Measurements from ENCODE around the gene UBE2G2.

UBE2G2 gene

DNA sequence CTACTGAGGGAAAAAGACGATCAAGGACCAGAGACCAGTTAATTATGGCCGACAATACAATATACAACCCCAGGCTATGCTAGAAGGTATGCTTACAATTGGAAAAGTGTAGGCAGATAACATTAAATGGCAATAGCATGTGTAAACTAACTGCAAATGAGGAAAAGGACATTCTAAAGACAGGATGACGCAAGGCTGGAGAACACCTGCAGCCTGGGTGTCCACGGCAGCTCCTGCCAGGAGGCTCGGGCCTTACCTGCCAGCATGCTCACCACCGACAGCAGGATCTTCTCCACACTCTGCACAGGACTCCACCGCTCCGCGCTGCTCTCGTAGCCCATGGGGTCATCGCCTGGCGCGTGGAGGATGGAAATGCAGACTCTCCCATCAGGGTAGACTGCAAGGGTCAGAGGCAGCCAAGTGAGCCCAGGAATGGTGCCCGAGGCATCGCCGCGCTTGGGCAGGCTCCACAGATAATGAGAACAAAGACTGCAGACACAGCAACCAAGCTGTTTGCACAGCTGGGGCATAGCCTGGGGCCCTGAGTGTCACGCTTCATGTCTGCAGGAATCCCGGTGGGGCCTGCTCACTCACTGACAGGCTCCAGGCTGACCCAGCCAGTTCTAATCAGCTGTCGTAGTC, 28.2 kb downstream of the UBE2G2 start:
- DNase-seq (ENCODE audit: extremely low read depth, insufficient read length): no peak
- H3K4me3 ChIP-seq (replicated peaks; ENCODE audit: low read depth, low read length): no peak overlapping the region
- peaks cover 40% of the 10 kb centered on the region for H3K36me3 ChIP-seq (ENCODE audit: control insufficient read depth, insufficient read depth, low read length)
- no peak for TF ChIP-seq CTCF (IDR thresholded peaks at IDR 0.05; ENCODE audit: insufficient read depth, low read length, poor library complexity, severe bottlenecking)
- no peaks in the 10 kb centered on the region for H3K27me3 ChIP-seq (replicated peaks; ENCODE audit: control insufficient read depth, insufficient read depth, low read length)

GRCh38 chr21:44771896-44772525, 29.6 kb downstream of the UBE2G2 start:
- Histone ChIP-seq H3K4me3 (replicated peaks; ENCODE audit: low read depth, low read length) (no peak overlapping the region), H3K27me3 (replicated peaks; ENCODE audit: control insufficient read depth, insufficient read depth, low read length) (no peaks in the 10 kb centered on the region), H3K36me3 (ENCODE audit: control insufficient read depth, insufficient read depth, low read length) (peaks cover 44% of the 10 kb centered on the region)
- TF ChIP-seq CTCF (IDR thresholded peaks at IDR 0.05; ENCODE audit: insufficient read depth, low read length, poor library complexity, severe bottlenecking): no peak
- no peak for DNase-seq (ENCODE audit: extremely low read depth, insufficient read length)

- H3K27me3 ChIP-seq (replicated peaks; ENCODE audit: control insufficient read depth, insufficient read depth, low read length): no peaks in the 10 kb centered on the region
- no peak for TF ChIP-seq CTCF (IDR thresholded peaks at IDR 0.05; ENCODE audit: insufficient read depth, low read length, poor library complexity, severe bottlenecking)
- peaks cover 29% of the 10 kb centered on the region for H3K36me3 ChIP-seq (ENCODE audit: control insufficient read depth, insufficient read depth, low read length)
- no peak overlapping the region for H3K4me3 ChIP-seq (replicated peaks; ENCODE audit: low read depth, low read length)
- no peak for DNase-seq (ENCODE audit: extremely low read depth, insufficient read length)
Observed at GRCh38 chr21:44767834-44768831, 33.5 kb downstream of the UBE2G2 start.

DNA sequence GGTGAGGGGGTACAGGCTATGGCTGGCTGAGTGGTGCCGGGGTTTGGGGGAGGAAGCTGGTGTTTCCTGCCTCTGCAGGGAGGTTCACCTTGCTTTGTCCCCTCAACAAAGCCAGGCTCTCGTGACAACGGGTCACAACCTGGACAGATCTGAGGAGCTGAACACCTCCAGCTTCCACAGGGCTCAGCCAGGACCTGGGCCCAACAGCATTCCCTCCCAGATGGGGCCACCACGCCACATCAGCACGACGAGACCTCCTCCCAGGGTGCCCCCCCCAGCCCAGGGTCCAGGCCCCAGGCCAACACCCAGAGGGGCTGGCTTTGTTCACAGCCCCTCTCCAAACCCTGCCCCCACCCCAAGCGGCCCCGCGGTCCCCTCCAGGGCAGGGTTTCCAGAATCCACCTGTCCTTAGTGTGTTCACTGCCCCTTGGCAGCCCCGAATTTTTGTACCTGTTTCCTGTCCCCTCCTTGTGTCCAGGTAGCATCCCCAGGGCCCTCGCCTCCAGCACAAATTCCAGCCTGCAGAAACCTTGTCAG, 34.7 kb downstream of the UBE2G2 start:
- DNase-seq (ENCODE audit: extremely low read depth, insufficient read length): no peak
- TF ChIP-seq CTCF (IDR thresholded peaks at IDR 0.05; ENCODE audit: insufficient read depth, low read length, poor library complexity, severe bottlenecking): no peak

GRCh38 chr21:44766014-44766817, 35.4 kb downstream of the UBE2G2 start:
- DNase-seq (ENCODE audit: extremely low read depth, insufficient read length): no peak
- TF ChIP-seq CTCF (IDR thresholded peaks at IDR 0.05; ENCODE audit: insufficient read depth, low read length, poor library complexity, severe bottlenecking): no peak
- Histone ChIP-seq H3K4me3 (replicated peaks; ENCODE audit: low read depth, low read length) (no peak overlapping the region), H3K27me3 (replicated peaks; ENCODE audit: control insufficient read depth, insufficient read depth, low read length) (no peaks in the 10 kb centered on the region), H3K36me3 (ENCODE audit: control insufficient read depth, insufficient read depth, low read length) (peaks cover 18% of the 10 kb centered on the region)

More for the DNA sequence above, 34.7 kb downstream of the UBE2G2 start:
- Histone ChIP-seq H3K27me3 (replicated peaks; ENCODE audit: control insufficient read depth, insufficient read depth, low read length) (no peaks in the 10 kb centered on the region), H3K36me3 (ENCODE audit: control insufficient read depth, insufficient read depth, low read length) (peaks cover 22% of the 10 kb centered on the region), H3K4me3 (replicated peaks; ENCODE audit: low read depth, low read length) (no peak overlapping the region)

Data from GM06990 (cell line).